Fibroblast of mammary gland (primary cell): ENCODE results near the gene DLG2.
"Not testable (repeated sequence)": the region's sequence is repeated elsewhere in the genome, so short reads cannot be mapped to it uniquely, and the experiment has no call there.

ENCODE experiments used
- DNase-seq: peaks from one replicate; pipeline ENCODE4 v3.0.0-alpha.2; 2010; ENCODE audit warnings: low read depth
- H3K4me3 ChIP-seq: 2 replicates; pipeline ENCODE4 v1.5.1; 2011; ENCODE audit warnings: low read depth, mild to moderate bottlenecking, low read length, moderate library complexity; ENCODE audit not compliant: control insufficient read depth
- TF ChIP-seq, protein P1 (sequence below): conservative IDR thresholded peaks from 2 replicates; pipeline ENCODE4 v1.5.1; 2011; ENCODE audit warnings: low read depth, low read length, inconsistent platforms; ENCODE audit not compliant: control insufficient read depth, insufficient read depth

The DLG2 gene

DNA sequence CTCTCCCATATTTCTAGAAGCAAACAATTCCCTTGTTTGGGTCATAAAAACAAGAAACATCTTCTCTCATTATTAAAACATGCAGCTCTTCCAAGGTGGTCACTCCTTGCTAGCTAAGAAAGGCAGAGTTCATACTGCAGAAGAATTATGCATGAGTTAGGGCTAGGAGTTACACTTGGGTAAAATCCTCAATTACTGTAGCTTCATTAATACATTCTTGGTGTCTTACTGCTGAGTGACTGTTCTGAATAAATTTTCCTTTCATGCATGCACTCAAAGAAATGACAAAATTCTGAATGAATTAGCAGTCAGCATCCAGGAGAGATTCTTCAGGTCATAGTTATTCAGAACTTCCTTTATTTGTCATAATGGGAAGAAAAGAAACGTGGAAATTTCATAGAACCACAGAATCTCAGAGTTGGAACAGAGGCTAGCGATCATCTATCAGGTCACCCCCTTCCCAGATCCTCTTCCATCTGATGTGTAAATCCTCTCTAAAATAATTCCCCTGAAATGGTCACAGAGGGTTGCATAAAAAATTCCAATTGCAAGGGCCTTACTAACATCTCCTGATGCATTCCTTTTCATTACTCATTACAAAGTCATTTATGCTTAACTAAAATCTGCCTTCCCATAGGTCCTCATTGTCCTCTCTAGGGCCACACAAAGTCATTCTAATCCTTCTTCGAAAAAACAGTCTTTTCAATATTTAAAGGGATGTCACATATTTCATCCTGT lies 771.5 kb downstream of the DLG2 start:
- DNase-seq, result peak; percentile 55
- TF ChIP-seq, protein P1, sequence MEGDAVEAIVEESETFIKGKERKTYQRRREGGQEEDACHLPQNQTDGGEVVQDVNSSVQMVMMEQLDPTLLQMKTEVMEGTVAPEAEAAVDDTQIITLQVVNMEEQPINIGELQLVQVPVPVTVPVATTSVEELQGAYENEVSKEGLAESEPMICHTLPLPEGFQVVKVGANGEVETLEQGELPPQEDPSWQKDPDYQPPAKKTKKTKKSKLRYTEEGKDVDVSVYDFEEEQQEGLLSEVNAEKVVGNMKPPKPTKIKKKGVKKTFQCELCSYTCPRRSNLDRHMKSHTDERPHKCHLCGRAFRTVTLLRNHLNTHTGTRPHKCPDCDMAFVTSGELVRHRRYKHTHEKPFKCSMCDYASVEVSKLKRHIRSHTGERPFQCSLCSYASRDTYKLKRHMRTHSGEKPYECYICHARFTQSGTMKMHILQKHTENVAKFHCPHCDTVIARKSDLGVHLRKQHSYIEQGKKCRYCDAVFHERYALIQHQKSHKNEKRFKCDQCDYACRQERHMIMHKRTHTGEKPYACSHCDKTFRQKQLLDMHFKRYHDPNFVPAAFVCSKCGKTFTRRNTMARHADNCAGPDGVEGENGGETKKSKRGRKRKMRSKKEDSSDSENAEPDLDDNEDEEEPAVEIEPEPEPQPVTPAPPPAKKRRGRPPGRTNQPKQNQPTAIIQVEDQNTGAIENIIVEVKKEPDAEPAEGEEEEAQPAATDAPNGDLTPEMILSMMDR, result no peak
- no peak overlapping the region for H3K4me3 ChIP-seq

DNA sequence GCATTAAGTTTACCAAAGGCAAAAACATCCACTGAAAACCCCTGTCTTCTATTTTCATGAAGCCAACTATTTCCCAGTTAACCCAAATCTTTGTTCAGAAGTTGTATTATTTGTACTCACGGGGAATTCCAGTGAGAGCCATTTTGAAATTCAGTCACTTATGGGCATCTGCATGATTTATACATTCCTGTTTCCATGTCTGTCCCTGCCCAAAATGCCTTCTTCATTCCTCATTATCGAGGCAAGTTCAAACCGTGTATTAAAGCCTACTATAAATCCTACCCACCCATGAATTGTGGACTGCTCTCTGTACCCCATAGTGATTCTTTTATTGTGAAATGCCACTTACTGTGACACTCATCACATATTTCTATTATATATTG lies 772.7 kb downstream of the DLG2 start:
- DNase-seq, result no peak
- TF ChIP-seq, protein P1, result no peak
- no peak overlapping the region for H3K4me3 ChIP-seq

DNA sequence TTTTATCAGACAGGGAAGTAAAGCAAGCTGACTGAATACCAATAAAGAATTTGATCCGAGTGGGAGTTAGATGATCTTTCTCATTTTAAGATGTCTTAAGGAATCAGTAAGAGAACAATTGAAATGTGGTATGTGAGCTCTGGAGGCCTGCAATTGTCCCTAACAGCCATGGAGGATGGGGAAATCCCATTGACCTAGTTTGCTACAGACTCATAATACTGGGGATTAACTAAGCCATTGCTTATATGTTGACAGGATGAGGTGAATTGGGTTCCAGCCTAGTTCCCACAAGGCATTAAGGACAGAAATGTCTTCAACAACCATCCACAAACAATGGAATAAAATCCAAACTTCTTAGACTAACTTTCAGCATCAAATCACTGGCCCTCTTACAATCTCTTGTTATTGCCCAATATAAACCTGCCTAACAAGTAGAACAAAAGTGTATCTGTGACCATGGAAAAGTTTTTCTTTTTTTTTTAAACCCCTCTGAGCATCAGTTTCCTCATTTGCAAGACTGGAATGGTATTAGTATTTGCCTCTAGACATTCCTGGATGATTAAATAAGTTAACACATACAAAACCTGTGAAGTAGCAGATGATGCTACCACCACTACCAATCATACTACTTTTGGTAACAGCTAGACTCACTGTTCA lies 773.2 kb downstream of the DLG2 start:
- no peak for DNase-seq
- TF ChIP-seq, protein P1, result no peak
- H3K4me3 ChIP-seq, result no peak overlapping the region

DNA sequence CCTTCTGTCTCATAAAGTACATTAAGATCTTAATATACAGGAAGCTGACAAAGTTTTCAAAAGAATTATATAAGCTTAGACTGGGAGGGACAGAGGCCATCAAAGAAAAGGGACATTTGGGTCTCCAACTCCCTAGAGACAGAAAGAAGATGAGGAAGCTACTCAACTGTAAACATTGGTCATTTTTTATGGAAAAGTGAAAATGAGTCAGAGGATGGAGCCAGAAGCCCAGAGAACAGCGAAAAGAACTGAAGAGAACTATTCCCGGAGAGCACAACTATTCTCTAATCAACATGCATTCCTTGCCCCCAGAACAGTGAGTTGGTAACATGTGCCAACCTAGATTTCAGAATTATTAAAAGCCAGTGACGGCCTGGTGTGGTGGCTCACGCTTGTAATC lies 779.3 kb downstream of the DLG2 start:
- DNase-seq, result no peak
- TF ChIP-seq, protein P1, result no peak
- H3K4me3 ChIP-seq, result no peak overlapping the region

DNA sequence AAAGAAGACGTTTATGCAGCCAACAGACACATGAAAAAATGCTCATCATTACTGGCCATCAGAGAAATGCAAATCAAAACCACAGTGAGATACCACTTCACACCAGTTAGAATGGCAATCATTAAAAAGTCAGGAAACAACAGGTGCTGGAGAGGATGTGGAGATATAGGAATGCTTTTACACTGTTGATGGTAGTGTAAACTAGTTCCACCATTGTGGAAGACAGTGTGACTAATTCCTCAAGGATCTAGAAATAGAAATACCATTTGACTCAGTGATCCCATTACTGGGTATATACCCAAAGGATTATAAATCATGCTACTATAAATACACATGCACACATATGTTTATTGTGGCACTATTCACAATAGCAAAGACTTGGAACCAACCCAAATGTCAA lies 786.9 kb downstream of the DLG2 start:
- H3K4me3 ChIP-seq, DNase-seq: not testable (repeated sequence)

DNA sequence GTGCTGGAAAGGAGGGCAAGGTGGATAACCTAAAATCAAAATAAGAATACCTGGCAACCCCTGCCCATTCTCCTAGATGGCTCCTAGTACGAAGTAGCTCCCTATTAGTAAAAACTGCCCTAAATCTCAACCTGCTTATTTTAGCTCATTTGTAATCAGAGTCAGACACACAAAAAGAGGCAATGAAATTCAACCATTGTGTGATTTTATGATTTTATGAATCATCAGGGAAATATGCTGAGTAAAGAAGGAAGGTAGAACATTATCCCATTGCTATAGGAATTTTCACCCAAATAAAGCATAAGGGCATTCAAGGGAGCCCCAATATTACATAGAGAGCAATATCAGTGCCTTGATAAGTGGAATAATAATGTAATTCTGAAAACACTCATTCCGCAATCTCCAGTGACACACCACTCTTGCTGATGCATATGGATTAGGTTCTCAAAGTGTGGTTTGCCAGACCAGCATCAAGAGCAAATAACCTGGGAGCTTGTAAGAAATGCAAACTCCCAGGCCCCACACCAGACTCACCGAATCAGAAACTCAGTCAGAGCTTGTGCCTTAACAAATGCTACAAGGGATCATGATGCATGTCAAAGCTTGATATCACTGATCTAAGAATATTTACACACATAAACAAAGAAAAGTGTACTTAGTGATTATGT lies 789.6 kb downstream of the DLG2 start:
- no peak overlapping the region for H3K4me3 ChIP-seq
- TF ChIP-seq, protein P1, result no peak
- DNase-seq, result no peak

DNA sequence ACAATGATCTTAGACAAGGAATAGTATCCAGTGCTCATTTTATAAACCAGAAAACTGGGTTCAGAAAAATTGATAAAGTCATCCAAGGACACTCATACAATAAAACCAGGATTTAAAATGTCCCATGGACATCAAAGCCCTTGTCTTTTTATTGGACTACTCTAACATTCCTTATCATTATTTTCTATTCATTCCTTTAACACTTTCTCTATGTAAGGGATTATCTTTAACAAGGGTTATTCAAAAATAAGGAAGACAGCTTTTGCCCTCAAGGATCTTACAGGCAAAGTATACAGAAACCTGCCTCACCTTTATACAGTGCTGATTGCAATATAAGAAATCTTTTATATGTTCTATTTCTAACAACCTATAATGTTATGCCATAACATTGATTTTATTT lies 790.8 kb downstream of the DLG2 start:
- no peak overlapping the region for H3K4me3 ChIP-seq
- TF ChIP-seq, protein P1, result no peak
- no peak for DNase-seq
